GM23338 (cell line): ENCODE measurements around the gene KCNK15. TPM values are rescaled to one million over a fixed set of nuclear protein-coding genes. Genes with fewer than 3 reads are reported as not detected.

Source experiments
- ATAC-seq: fragments of 200-7000 bp; cut with Tn5 transposase; 3 replicates; pipeline ENCODE4 v1.9.1; 2020
- DNase-seq: peaks from one replicate; pipeline ENCODE4 v3.0.0-alpha.2; 2015; ENCODE audit warnings: low spot score
- H2AFZ ChIP-seq: fragments of 200-600 bp; sonication (generic); 2 replicates; pipeline ENCODE4 v1.8.0; 2016; ENCODE audit warnings: antibody characterized with exemption, mild to moderate bottlenecking, moderate library complexity
- H3F3A ChIP-seq: fragments of 200-600 bp; sonication (generic); replicated peaks from 2 replicates; pipeline ENCODE4 v1.8.0; 2017; ENCODE audit warnings: antibody characterized with exemption, mixed run types, low read depth
- H3K27ac ChIP-seq: fragments of 200-600 bp; sonication (generic); 2 replicates; pipeline ENCODE4 v1.6.1; 2016; ENCODE audit warnings: low read depth
- H3K27me3 ChIP-seq: fragments of 200-600 bp; sonication (generic); 2 replicates; pipeline ENCODE4 v1.8.0; 2016; ENCODE audit warnings: mild to moderate bottlenecking, mixed run types, moderate library complexity; ENCODE audit not compliant: insufficient read depth
- H3K36me3 ChIP-seq: fragments of 200-600 bp; sonication (generic); 2 replicates; pipeline ENCODE4 v1.8.0; 2016; ENCODE audit warnings: mild to moderate bottlenecking; ENCODE audit not compliant: insufficient read depth
- H3K4me1 ChIP-seq: fragments of 200-600 bp; sonication (generic); 2 replicates; pipeline ENCODE4 v1.8.0; 2016; ENCODE audit warnings: mild to moderate bottlenecking, moderate library complexity; ENCODE audit not compliant: insufficient read depth
- H3K4me2 ChIP-seq: fragments of 200-600 bp; sonication (generic); 2 replicates; pipeline ENCODE4 v1.7.1; 2017; ENCODE audit warnings: mixed run types
- H3K4me3 ChIP-seq: fragments of 200-600 bp; sonication (generic); 2 replicates; pipeline ENCODE4 v1.6.1; 2016; ENCODE audit warnings: mixed run types
- H3K79me2 ChIP-seq: fragments of 200-600 bp; sonication (generic); replicated peaks from 2 replicates; pipeline ENCODE4 v1.8.0; 2017; ENCODE audit warnings: mild to moderate bottlenecking; ENCODE audit not compliant: insufficient read depth
- H3K9me2 ChIP-seq: fragments of 200-600 bp; sonication (generic); 2 replicates; pipeline ENCODE4 v1.8.0; 2017; ENCODE audit not compliant: insufficient read depth
- H4K20me1 ChIP-seq: fragments of 200-600 bp; sonication (generic); replicated peaks from 2 replicates; pipeline ENCODE4 v1.8.0; 2017; ENCODE audit warnings: mild to moderate bottlenecking; ENCODE audit not compliant: insufficient read depth
- H3K27ac Mint-ChIP-seq: 2 replicates; pipeline ENCODE4 v1.8.0; 2020; ENCODE audit warnings: inconsistent platforms, mild to moderate bottlenecking, moderate library complexity, mixed read lengths
- H3K27me3 Mint-ChIP-seq: 3 replicates; pipeline ENCODE4 v1.8.0; 2022; ENCODE audit warnings: low read depth, mild to moderate bottlenecking, moderate library complexity, mixed read lengths, inconsistent platforms; ENCODE audit not compliant: insufficient read depth, poor library complexity
- H3K36me3 Mint-ChIP-seq: 3 replicates; pipeline ENCODE4 v1.8.0; 2021; ENCODE audit warnings: low read depth, mild to moderate bottlenecking, inconsistent platforms, moderate library complexity, mixed read lengths
- H3K4me1 Mint-ChIP-seq: 3 replicates; pipeline ENCODE4 v1.8.0; 2020; ENCODE audit warnings: mild to moderate bottlenecking, inconsistent platforms, mixed read lengths
- H3K4me3 Mint-ChIP-seq: 3 replicates; pipeline ENCODE4 v1.8.0; 2021; ENCODE audit warnings: moderate library complexity, mild to moderate bottlenecking, inconsistent platforms, mixed read lengths
- H3K9me3 Mint-ChIP-seq: 3 replicates; pipeline ENCODE4 v1.8.0; 2020; ENCODE audit warnings: moderate library complexity, mild to moderate bottlenecking, inconsistent platforms, mixed read lengths
- EZH2 ChIP-seq: fragments of 200-600 bp; sonication (generic); IDR thresholded peaks from one replicate; pipeline ENCODE4 v1.8.0; 2017; ENCODE audit warnings: antibody characterized with exemption, mild to moderate bottlenecking, low read depth; ENCODE audit not compliant: unreplicated experiment
- EZH2phosphoT487 ChIP-seq: fragments of 200-600 bp; sonication (generic); IDR thresholded peaks from one replicate; pipeline ENCODE4 v1.8.1; 2018; ENCODE audit warnings: antibody characterized with exemption; ENCODE audit not compliant: unreplicated experiment
- JUNB ChIP-seq: IDR thresholded peaks from one replicate; pipeline ENCODE4 v1.6.1; 2016; ENCODE audit warnings: antibody characterized with exemption; ENCODE audit not compliant: unreplicated experiment
- NANOG ChIP-seq: IDR thresholded peaks from 2 replicates; pipeline ENCODE4 v1.6.1; 2016; ENCODE audit warnings: antibody characterized with exemption, borderline replicate concordance
- POLR2AphosphoS5 ChIP-seq: IDR thresholded peaks from 2 replicates; pipeline ENCODE4 v1.6.1; 2016; ENCODE audit warnings: antibody characterized with exemption, low read depth
- REST ChIP-seq: IDR thresholded peaks from one replicate; pipeline ENCODE4 v1.6.1; 2018; ENCODE audit warnings: antibody characterized with exemption; ENCODE audit not compliant: unreplicated experiment
- STAT1 ChIP-seq: IDR thresholded peaks from one replicate; pipeline ENCODE4 v1.6.1; 2016; ENCODE audit warnings: antibody characterized with exemption; ENCODE audit not compliant: unreplicated experiment
- ZNF114 ChIP-seq: fragments of 250-450 bp; sonication (Bioruptor Pico); IDR thresholded peaks from 2 replicates; pipeline ENCODE4 v1.5.0; 2020; ENCODE audit warnings: mild to moderate bottlenecking, moderate library complexity
- ZNF331 ChIP-seq: fragments of 250-450 bp; sonication (Bioruptor Pico); IDR thresholded peaks from 2 replicates; pipeline ENCODE4 v1.5.0; 2020; ENCODE audit warnings: low read depth, mild to moderate bottlenecking, moderate library complexity
- polyA plus RNA-seq: library from polyadenylated mRNA; unstranded; fragments of >200 nt; fragmentation: Nextera tagmentation; extraction: Ambion mirVana; gene quantifications from 2 replicates; pipeline ENCODE4 v1.2.1, GENCODE V29; 2016
- total RNA-seq: library from RNA; depleted of rRNA; stranded (reverse); fragments of >200 nt; shearing (Covaris generic); gene quantifications from 2 replicates; pipeline ENCODE4 v1.2.3, GENCODE V29; 2014
- TF ChIP-seq, protein P1 (sequence below): fragments of 250-450 bp; sonication (Bioruptor Pico); IDR thresholded peaks from 2 replicates; pipeline ENCODE4 v1.5.0; 2020; ENCODE audit warnings: mild to moderate bottlenecking, moderate library complexity
- TF ChIP-seq, protein P2 (sequence below): IDR thresholded peaks from 2 replicates; pipeline ENCODE4 v1.6.1; 2016; ENCODE audit warnings: antibody characterized with exemption
- TF ChIP-seq, protein P3 (sequence below), 2 experiments: fragments of 200-600 bp in 1 of 2; sonication (generic) in 1 of 2; conservative IDR thresholded peaks; 2 replicates each; pipeline versions ENCODE4 v1.5.1 to v1.6.1; 2016 to 2017; ENCODE audit warnings: antibody characterized with exemption in 2 of 2, low read depth in 2 of 2, mild to moderate bottlenecking in 2 of 2, moderate library complexity in 1 of 2

Gene KCNK15
- total and polyA plus RNA-seq, 2 experiments from 2014 or later = 0.63 to 3.3 TPM

- TF ChIP-seq, protein P1, sequence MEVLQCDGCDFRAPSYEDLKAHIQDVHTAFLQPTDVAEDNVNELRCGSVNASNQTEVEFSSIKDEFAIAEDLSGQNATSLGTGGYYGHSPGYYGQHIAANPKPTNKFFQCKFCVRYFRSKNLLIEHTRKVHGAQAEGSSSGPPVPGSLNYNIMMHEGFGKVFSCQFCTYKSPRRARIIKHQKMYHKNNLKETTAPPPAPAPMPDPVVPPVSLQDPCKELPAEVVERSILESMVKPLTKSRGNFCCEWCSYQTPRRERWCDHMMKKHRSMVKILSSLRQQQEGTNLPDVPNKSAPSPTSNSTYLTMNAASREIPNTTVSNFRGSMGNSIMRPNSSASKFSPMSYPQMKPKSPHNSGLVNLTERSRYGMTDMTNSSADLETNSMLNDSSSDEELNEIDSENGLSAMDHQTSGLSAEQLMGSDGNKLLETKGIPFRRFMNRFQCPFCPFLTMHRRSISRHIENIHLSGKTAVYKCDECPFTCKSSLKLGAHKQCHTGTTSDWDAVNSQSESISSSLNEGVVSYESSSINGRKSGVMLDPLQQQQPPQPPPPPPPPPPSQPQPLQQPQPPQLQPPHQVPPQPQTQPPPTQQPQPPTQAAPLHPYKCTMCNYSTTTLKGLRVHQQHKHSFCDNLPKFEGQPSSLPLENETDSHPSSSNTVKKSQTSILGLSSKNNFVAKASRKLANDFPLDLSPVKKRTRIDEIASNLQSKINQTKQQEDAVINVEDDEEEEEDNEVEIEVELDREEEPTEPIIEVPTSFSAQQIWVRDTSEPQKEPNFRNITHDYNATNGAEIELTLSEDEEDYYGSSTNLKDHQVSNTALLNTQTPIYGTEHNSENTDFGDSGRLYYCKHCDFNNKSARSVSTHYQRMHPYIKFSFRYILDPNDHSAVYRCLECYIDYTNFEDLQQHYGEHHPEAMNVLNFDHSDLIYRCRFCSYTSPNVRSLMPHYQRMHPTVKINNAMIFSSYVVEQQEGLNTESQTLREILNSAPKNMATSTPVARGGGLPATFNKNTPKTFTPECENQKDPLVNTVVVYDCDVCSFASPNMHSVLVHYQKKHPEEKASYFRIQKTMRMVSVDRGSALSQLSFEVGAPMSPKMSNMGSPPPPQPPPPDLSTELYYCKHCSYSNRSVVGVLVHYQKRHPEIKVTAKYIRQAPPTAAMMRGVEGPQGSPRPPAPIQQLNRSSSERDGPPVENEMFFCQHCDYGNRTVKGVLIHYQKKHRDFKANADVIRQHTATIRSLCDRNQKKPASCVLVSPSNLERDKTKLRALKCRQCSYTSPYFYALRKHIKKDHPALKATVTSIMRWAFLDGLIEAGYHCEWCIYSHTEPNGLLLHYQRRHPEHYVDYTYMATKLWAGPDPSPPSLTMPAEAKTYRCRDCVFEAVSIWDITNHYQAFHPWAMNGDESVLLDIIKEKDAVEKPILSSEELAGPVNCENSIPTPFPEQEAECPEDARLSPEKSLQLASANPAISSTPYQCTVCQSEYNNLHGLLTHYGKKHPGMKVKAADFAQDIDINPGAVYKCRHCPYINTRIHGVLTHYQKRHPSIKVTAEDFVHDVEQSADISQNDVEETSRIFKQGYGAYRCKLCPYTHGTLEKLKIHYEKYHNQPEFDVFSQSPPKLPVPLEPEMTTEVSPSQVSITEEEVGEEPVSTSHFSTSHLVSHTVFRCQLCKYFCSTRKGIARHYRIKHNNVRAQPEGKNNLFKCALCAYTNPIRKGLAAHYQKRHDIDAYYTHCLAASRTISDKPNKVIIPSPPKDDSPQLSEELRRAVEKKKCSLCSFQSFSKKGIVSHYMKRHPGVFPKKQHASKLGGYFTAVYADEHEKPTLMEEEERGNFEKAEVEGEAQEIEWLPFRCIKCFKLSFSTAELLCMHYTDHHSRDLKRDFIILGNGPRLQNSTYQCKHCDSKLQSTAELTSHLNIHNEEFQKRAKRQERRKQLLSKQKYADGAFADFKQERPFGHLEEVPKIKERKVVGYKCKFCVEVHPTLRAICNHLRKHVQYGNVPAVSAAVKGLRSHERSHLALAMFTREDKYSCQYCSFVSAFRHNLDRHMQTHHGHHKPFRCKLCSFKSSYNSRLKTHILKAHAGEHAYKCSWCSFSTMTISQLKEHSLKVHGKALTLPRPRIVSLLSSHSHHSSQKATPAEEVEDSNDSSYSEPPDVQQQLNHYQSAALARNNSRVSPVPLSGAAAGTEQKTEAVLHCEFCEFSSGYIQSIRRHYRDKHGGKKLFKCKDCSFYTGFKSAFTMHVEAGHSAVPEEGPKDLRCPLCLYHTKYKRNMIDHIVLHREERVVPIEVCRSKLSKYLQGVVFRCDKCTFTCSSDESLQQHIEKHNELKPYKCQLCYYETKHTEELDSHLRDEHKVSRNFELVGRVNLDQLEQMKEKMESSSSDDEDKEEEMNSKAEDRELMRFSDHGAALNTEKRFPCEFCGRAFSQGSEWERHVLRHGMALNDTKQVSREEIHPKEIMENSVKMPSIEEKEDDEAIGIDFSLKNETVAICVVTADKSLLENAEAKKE = no peak
These were observed 5.7 kb upstream of the KCNK15 start (continued) for GRCh38 chr20:44739942-44740341.

DNA sequence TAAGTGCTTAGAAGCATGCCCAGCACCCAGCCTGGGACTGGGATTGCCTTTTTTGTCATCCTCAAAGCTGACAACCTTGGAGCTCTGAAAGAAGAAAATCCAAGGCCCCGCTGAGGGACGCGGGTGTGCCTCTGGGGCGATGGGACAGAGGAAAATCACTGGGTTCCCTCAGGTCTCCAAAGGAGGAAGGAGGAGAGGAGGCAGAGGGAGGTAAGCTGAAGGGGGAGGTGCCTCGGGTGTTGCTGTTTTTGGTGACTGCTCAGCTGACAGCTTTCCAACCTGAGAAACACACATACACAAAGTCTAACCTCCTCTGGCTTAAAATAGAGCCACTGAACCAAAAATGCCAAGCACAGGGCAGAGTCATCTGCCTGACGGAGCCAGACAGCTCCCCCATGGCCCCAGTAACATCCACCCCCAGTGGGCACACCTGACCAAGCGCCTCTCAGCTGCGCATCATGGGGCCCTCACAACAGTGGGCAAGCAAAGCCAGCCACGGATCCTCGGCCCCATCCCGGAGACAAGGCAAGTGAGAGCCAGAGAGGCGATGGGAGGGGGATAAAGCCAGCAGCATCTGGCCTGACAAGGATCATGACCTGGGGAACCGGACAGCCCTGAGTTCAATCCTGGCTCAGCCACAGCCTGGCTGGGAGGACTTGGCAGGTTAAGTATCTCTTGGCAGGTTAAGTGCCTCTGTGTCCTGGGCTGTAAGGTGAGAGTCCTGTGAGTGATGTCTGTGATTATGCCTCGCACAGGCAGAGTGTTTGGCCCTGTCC lies 3.2 kb upstream of the KCNK15 start:
- Mint-ChIP-seq H3K27ac (no peak overlapping the region), H3K9me3 (no peaks in the 10 kb centered on the region; the same call in 2 of the 3 replicates), H3K27me3 (peaks cover 33% of the 10 kb centered on the region), H3K36me3 (peaks cover 4% of the 10 kb centered on the region; the same call in 1 of the 3 replicates), H3K4me1 (peaks cover 14% of the 10 kb centered on the region), H3K4me3 (no peak overlapping the region)
- Histone ChIP-seq H4K20me1 (no peaks in the 10 kb centered on the region), H3K4me2 (no peak overlapping the region), H3K4me1 (peaks cover 12% of the 10 kb centered on the region), H2AFZ (no peak overlapping the region), H3K27me3 (peaks cover 25% of the 10 kb centered on the region), H3F3A (peaks cover 16% of the 10 kb centered on the region), H3K4me3 (no peak overlapping the region), H3K36me3 (no peaks in the 10 kb centered on the region), H3K79me2 (no peaks in the 10 kb centered on the region), H3K9me2 (no peaks in the 10 kb centered on the region), H3K27ac (no peak overlapping the region)
- ATAC-seq (no peak), DNase-seq (no peak)
- TF ChIP-seq ZNF331 (CRISPR knock-in tag) (no peak), ZNF114 (CRISPR knock-in tag) (no peak), STAT1 (no peak), REST (no peak), EZH2phosphoT487 (no peak), POLR2AphosphoS5 (no peak), EZH2 (no peak), NANOG (no peak), JUNB (no peak)
- TF ChIP-seq, protein P2, sequence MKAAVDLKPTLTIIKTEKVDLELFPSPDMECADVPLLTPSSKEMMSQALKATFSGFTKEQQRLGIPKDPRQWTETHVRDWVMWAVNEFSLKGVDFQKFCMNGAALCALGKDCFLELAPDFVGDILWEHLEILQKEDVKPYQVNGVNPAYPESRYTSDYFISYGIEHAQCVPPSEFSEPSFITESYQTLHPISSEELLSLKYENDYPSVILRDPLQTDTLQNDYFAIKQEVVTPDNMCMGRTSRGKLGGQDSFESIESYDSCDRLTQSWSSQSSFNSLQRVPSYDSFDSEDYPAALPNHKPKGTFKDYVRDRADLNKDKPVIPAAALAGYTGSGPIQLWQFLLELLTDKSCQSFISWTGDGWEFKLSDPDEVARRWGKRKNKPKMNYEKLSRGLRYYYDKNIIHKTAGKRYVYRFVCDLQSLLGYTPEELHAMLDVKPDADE = no peak
- TF ChIP-seq, protein P3, sequence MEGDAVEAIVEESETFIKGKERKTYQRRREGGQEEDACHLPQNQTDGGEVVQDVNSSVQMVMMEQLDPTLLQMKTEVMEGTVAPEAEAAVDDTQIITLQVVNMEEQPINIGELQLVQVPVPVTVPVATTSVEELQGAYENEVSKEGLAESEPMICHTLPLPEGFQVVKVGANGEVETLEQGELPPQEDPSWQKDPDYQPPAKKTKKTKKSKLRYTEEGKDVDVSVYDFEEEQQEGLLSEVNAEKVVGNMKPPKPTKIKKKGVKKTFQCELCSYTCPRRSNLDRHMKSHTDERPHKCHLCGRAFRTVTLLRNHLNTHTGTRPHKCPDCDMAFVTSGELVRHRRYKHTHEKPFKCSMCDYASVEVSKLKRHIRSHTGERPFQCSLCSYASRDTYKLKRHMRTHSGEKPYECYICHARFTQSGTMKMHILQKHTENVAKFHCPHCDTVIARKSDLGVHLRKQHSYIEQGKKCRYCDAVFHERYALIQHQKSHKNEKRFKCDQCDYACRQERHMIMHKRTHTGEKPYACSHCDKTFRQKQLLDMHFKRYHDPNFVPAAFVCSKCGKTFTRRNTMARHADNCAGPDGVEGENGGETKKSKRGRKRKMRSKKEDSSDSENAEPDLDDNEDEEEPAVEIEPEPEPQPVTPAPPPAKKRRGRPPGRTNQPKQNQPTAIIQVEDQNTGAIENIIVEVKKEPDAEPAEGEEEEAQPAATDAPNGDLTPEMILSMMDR (conservative IDR thresholded peaks at IDR 0.05; ENCODE audit: low read depth in 2 of 2) = no peak
